K562 (cell line): Measurements from ENCODE around the gene RAPGEF5. TPM values are rescaled to one million over a fixed set of nuclear protein-coding genes. Genes with fewer than 3 reads are reported as not detected.

Experiments used
- ATAC-seq: fragments of 200-7000 bp; cut with Tn5 transposase; 3 replicates; pipeline ENCODE4 v1.9.1; 2020; ENCODE audit warnings: moderate library complexity
- Bru-seq: library from RNA; stranded (reverse); fragments of 400-500 nt; gene quantifications from one replicate; lab custom pipeline; 2021; lab: Mats Ljungman, UMichigan
- BruChase-seq, 2 experiments: library from RNA; stranded (reverse); fragments of 400-500 nt; gene quantifications; one replicate each; lab custom pipeline; 2021; lab: Mats Ljungman, UMichigan
- BruUV-seq: library from RNA; stranded (reverse); fragments of 400-500 nt; replicated peaks from 2 replicates; lab custom pipeline; 2021; lab: Mats Ljungman, UMichigan
- CTCF ChIA-PET: fragments of 300-600 bp; formaldehyde crosslinking; extraction: SDS; loops from one replicate; lab custom pipeline; 2021; ENCODE audit warnings: low intra/inter-chr PET ratio; lab: Yijun Ruan, JAX
- POLR2A ChIA-PET: fragments of 300-600, 350-650 bp; sonication (Branson Sonifier 250); formaldehyde crosslinking; extraction: SDS; loops from one replicate; lab custom pipeline; 2021; ENCODE audit warnings: antibody characterized with exemption, inconsistent platforms; lab: Yijun Ruan, JAX
- DNase-seq, 4 experiments: peaks; one replicate each; pipeline versions ENCODE4 v3.0.0 to v3.0.0-alpha.2; 2011 to 2018; ENCODE audit warnings: low spot score in 3 of 4, mixed read lengths in 3 of 4; ENCODE audit errors: extremely low read depth in 1 of 4
- FAIRE-seq: peaks from 2 replicates; lab custom pipeline; 2011; peaks lifted over from hg19 to GRCh38; lab: Jason Lieb, UNC
- H2AFZ ChIP-seq: 2 replicates; pipeline ENCODE4 v1.6.0; 2011; ENCODE audit warnings: low read depth, low read length, control low read depth, inconsistent platforms
- H3K27ac ChIP-seq: fragments of 200-600 bp; 3 replicates; pipeline ENCODE4 v1.8.0; 2011; ENCODE audit warnings: low read depth, mild to moderate bottlenecking, control low read depth, inconsistent platforms, low read length, moderate library complexity, mixed read lengths; ENCODE audit errors: extremely low read depth
- H3K27me3 ChIP-seq, 2 experiments: fragments of 300-600 bp in 1 of 2; 2 replicates in 1 of 2; 3 replicates in 1 of 2; pipeline versions ENCODE4 v1.6.0 to v1.8.0; 2011; ENCODE audit warnings: inconsistent platforms in 2 of 2, low read length in 2 of 2, mild to moderate bottlenecking in 1 of 2, mixed read lengths in 1 of 2, moderate library complexity in 1 of 2; ENCODE audit not compliant: control insufficient read depth in 2 of 2, insufficient read depth in 2 of 2
- H3K36me3 ChIP-seq: fragments of 300-600 bp; 3 replicates; pipeline ENCODE4 v1.8.0; 2011; ENCODE audit warnings: mild to moderate bottlenecking, low read length, inconsistent platforms; ENCODE audit not compliant: control insufficient read depth, insufficient read depth
- H3K4me1 ChIP-seq, 2 experiments: fragments of 200-600 bp in 1 of 2; replicated peaks in 1 of 2; 2 replicates in 1 of 2; 3 replicates in 1 of 2; pipeline versions ENCODE4 v1.5.1 to v1.8.0; 2011; ENCODE audit warnings: inconsistent platforms in 2 of 2, low read length in 2 of 2, mild to moderate bottlenecking in 1 of 2, mixed read lengths in 1 of 2, moderate library complexity in 1 of 2; ENCODE audit not compliant: control insufficient read depth in 2 of 2, insufficient read depth in 2 of 2
- H3K4me2 ChIP-seq: 2 replicates; pipeline ENCODE4 v1.6.1; 2011; ENCODE audit warnings: low read length, control low read depth, inconsistent platforms, mixed read lengths; ENCODE audit not compliant: insufficient read depth
- H3K4me3 ChIP-seq: fragments of 200-600 bp; sonication (generic), shearing (Covaris generic); 2 replicates; pipeline ENCODE4 v1.5.1; 2016; ENCODE audit warnings: control low read depth, inconsistent platforms
- H3K79me2 ChIP-seq: fragments of 200-600 bp; 3 replicates; pipeline ENCODE4 v1.8.0; 2011; ENCODE audit warnings: low read length, inconsistent platforms; ENCODE audit not compliant: control insufficient read depth, insufficient read depth
- H3K9ac ChIP-seq, 2 experiments: 2 replicates each; pipeline versions ENCODE4 v1.6.0 to v1.6.1; 2011; ENCODE audit warnings: low read depth in 2 of 2, low read length in 2 of 2, control low read depth in 1 of 2, inconsistent platforms in 1 of 2, mild to moderate bottlenecking in 1 of 2, mixed read lengths in 1 of 2; ENCODE audit not compliant: insufficient read depth in 1 of 2
- H3K9me1 ChIP-seq: one replicate; pipeline ENCODE4 v1.6.0; 2011; ENCODE audit warnings: inconsistent platforms, mild to moderate bottlenecking, low read length, moderate library complexity; ENCODE audit not compliant: control insufficient read depth, insufficient read depth
- H3K9me3 ChIP-seq: replicated peaks from 2 replicates; pipeline ENCODE4 v1.5.1; 2011; ENCODE audit warnings: low read depth, low read length, inconsistent platforms; ENCODE audit not compliant: control insufficient read depth, insufficient read depth
- H4K20me1 ChIP-seq: replicated peaks from 2 replicates; pipeline ENCODE4 v1.6.1; 2011; ENCODE audit warnings: low read length, inconsistent platforms, mixed read lengths; ENCODE audit not compliant: control insufficient read depth, insufficient read depth
- CXXC5 ChIP-seq: fragments of 250-450 bp; sonication (Bioruptor Pico); IDR thresholded peaks from 2 replicates; pipeline ENCODE4 v1.8.0; 2022; ENCODE audit warnings: inconsistent platforms, mild to moderate bottlenecking, moderate library complexity
- TAF15 ChIP-seq: fragments of 200-400 bp; formaldehyde crosslinking; IDR thresholded peaks from 2 replicates; pipeline ENCODE4 v1.6.1; 2017; ENCODE audit warnings: mild to moderate bottlenecking, low read depth, low read length, moderate library complexity
- WGBS: fragments of 100-300 bp; shearing (Covaris generic); methylation state at CpG from one replicate; pipeline ENCODE4 v1.1.6; 2016; ENCODE audit warnings: low coverage, mixed read lengths; ENCODE audit not compliant: insufficient coverage; ENCODE audit errors: missing lambda C conversion rate; 5-methylcytosine and 5-hydroxymethylcytosine counted together
- in situ Hi-C: fragments of 300-500 bp; cut with MboI; formaldehyde crosslinking; loops from 4 replicates; pipeline ENCODE4 v1.15.0; 2018; ENCODE audit warnings: inconsistent platforms, mixed read lengths
- intact Hi-C: fragments of 100-400 bp; cut with micrococcal nuclease; formaldehyde crosslinking; loops from 2 replicates; pipeline ENCODE4 v1.14.2; 2022
- long read RNA-seq, 3 experiments: library from polyadenylated mRNA in 2 of 3; library from RNA in 1 of 3; unstranded in 2 of 3; stranded (forward) in 1 of 3; transcript quantifications; one replicate each; pipeline ENCODE4 v2.0.0, GENCODE V29; 2019 to 2022
- polyA minus RNA-seq, 3 experiments: library from RNA; depleted of rRNA, polyadenylated mRNA; stranded (reverse); fragments of >200 nt; gene quantifications; 2 replicates each; pipeline ENCODE4 v1.2.3, GENCODE V29; 2011
- polyA plus RNA-seq, 8 experiments: library from polyadenylated mRNA; depleted of rRNA in 4 of 8; stranded (reverse) in 5 of 8; unstranded in 3 of 8; fragments of >200 nt; fragmentation: Nextera tagmentation in 2 of 8; fragmentation: Illumina TruSeq in 1 of 8; extraction: Ambion mirVana in 2 of 8; extraction: Trizol in 1 of 8; gene quantifications; 2 replicates each; pipeline versions ENCODE4 v1.2.1 to v1.2.3, GENCODE V29; 2011 to 2014; ENCODE audit warnings: inconsistent platforms in 1 of 8, missing spikeins in 1 of 8
- total RNA-seq, 7 experiments: library from RNA; depleted of rRNA in 6 of 7; stranded (reverse); fragments of >200 nt in 6 of 7; fragmentation: Illumina TruSeq in 2 of 7; extraction: Trizol in 2 of 7; gene quantifications; 2 replicates each; pipeline versions ENCODE4 v1.2.1 to v1.2.3, GENCODE V29; 2011 to 2021; ENCODE audit warnings: low replicate concordance in 1 of 7

RAPGEF5 gene
- total RNA-seq (2011; cell fraction: chromatin; rRNA removed; ENCODE audit: low replicate concordance) = 3.3 and 9.4 TPM in 2 replicates
- 1.3 and 2.5 TPM in 2 replicates for total RNA-seq (2011; cell fraction: nucleolus; rRNA removed)
- total RNA-seq (2011; cell fraction: nucleoplasm; rRNA removed) = 5.9 and 9.7 TPM in 2 replicates
- total RNA-seq (2014; rRNA removed) (0.45 and 1.3 TPM in 2 replicates), total RNA-seq (2014; rRNA removed; fragmentation: Illumina TruSeq; extraction: Trizol) (2.0 and 2.3 TPM in 2 replicates), total RNA-seq (2015; rRNA removed; fragmentation: Illumina TruSeq; extraction: Trizol) (1.3 and 1.6 TPM in 2 replicates), total RNA-seq (2021) (1.8 and 3.1 TPM in 2 replicates), polyA plus RNA-seq (2011; rRNA removed) (0.85 and 1.3 TPM in 2 replicates), polyA plus RNA-seq (2014; fragmentation: Illumina TruSeq; extraction: Trizol) (0.75 and 1.1 TPM in 2 replicates), polyA plus RNA-seq (2014; fragmentation: Nextera tagmentation; extraction: Ambion mirVana) (1 to 10 TPM in 1 of 2 experiments, under 1 TPM in 1; 0.39 to 1.0 TPM), polyA plus RNA-seq (2014; rRNA removed) (0.94 and 1.1 TPM in 2 replicates), polyA minus RNA-seq (2011; rRNA and poly(A)+ RNA removed) (3.0 and 5.4 TPM in 2 replicates), Bru-seq, nascent RNA (percentile 47 among the genes with signal in this experiment), BruChase-seq, experiment 1, labeled RNA remaining after a 2-hour chase (percentile 46 among the genes with signal in this experiment), BruChase-seq, experiment 2, labeled RNA remaining after a 6-hour chase (percentile 46 among the genes with signal in this experiment)
- polyA plus RNA-seq (2011; cell fraction: cytosol; rRNA removed) = 0.25 and 0.58 TPM in 2 replicates
- polyA plus RNA-seq (2011; cell fraction: nucleus; rRNA removed) = 2.8 and 3.2 TPM in 2 replicates
- 0.53 and 0.61 TPM in 2 replicates for polyA plus RNA-seq (2012)
- polyA minus RNA-seq (2011; cell fraction: cytosol; rRNA and poly(A)+ RNA removed) = 0.86 and 3.3 TPM in 2 replicates
- polyA minus RNA-seq (2011; cell fraction: nucleus; rRNA and poly(A)+ RNA removed) = 4.3 and 11.1 TPM in 2 replicates
- long read RNA-seq, experiment 1 = 0 reads
- long read RNA-seq, experiment 2 = 0 reads
- long read RNA-seq, experiment 3, partial matches to known transcripts = 0 of 1 reads
- long read RNA-seq, experiment 3, other reads (novel, unspliced or antisense) = 1 of 1 reads

GRCh38 chr7:22356701-22357310 is at the start of gene RAPGEF5:
RAPGEF5 (minus strand) TSS chr7:22357154; CDS start chr7:22357060, 94 bp downstream.
- no peak for ATAC-seq
- TF ChIP-seq CXXC5 (CRISPR knock-in tag) (no peak), TAF15 (no peak)
- TF ChIP-seq, all 486 proteins: peak for 0
- Histone ChIP-seq H3K79me2 (no peaks in the 10 kb centered on the region), H3K27me3 (no peaks in the 10 kb centered on the region), H3K36me3 (no peaks in the 10 kb centered on the region), H3K9me3 (peaks cover 8% of the 10 kb centered on the region), H3K9ac (no peak within 1 kb of the TSS), H2AFZ (no peak within 1 kb of the TSS), H3K4me2 (no peak within 1 kb of the TSS), H3K4me1 (peaks cover 0 to 2% of the 10 kb centered on the region in 2 experiments; a peak in 3 of 5 replicates), H4K20me1 (no peaks in the 10 kb centered on the region), H3K27ac (no peak within 1 kb of the TSS), H3K4me3 (no peak within 1 kb of the TSS), H3K9me1 (no peaks in the 10 kb centered on the region)
- no TSS peak for BruUV-seq
- FAIRE-seq (no peak), DNase-seq (no peak)
- intact Hi-C loops = no loop called here
- ChIA-PET CTCF (no interaction called here), POLR2A (no interaction called here)
- WGBS = 98% methylated on average over 15 of the region's 95 CpGs
- in situ Hi-C loops = no loop called here
